HG02623 (cell line): ENCODE results near the gene PTPDC1.

ENCODE experiments used
- ATAC-seq: cut with Tn5 transposase; IDR thresholded peaks from one replicate; pipeline ENCODE4 v1.9.1; 2021; ENCODE audit warnings: moderate library complexity; ENCODE audit not compliant: unreplicated experiment

The PTPDC1 gene, protein sequence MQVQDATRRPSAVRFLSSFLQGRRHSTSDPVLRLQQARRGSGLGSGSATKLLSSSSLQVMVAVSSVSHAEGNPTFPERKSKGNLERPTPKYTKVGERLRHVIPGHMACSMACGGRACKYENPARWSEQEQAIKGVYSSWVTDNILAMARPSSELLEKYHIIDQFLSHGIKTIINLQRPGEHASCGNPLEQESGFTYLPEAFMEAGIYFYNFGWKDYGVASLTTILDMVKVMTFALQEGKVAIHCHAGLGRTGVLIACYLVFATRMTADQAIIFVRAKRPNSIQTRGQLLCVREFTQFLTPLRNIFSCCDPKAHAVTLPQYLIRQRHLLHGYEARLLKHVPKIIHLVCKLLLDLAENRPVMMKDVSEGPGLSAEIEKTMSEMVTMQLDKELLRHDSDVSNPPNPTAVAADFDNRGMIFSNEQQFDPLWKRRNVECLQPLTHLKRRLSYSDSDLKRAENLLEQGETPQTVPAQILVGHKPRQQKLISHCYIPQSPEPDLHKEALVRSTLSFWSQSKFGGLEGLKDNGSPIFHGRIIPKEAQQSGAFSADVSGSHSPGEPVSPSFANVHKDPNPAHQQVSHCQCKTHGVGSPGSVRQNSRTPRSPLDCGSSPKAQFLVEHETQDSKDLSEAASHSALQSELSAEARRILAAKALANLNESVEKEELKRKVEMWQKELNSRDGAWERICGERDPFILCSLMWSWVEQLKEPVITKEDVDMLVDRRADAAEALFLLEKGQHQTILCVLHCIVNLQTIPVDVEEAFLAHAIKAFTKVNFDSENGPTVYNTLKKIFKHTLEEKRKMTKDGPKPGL

DNA sequence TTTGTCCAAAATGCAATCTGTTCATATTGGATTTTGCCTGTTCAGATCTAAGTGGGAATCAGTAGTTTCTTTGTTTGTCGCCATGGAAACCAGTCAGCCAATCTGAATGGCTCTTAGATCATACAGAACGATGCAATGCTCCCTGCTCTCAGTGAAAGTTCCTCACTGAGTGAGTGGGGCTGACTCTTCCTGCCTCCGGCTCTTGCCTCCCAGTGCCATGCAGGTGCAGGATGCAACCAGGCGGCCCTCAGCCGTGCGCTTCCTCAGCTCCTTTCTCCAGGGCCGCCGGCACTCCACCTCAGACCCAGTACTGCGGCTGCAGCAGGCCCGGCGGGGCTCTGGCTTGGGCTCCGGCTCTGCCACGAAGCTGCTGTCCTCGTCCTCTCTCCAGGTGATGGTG lies at the start of gene PTPDC1:
Gene PTPDC1 (plus strand): TSS at position 151 of the 400 bp plus-strand sequence. CDS start 67 bp downstream, at position 218.
- ATAC-seq = no peak

DNA sequence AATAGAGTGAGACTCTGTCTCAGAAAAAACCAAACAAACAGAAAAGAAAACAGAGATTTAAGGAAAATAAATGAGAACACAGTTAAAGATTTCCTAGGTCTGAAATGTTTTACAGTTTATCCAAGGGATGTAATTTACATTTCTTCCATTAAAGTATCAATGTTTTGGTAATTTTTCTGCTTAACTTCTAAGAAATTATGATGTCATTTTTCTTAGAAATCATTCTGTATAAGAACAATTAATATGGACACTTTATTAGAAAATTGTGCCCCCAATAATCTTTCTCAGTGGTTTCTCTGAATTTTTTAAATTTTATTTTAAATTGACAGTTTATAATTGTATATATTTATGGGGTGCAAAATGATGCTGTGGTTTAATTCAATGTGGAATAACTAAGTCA lies 49.8 kb upstream of the PTPDC1 start:
- no peak for ATAC-seq

DNA sequence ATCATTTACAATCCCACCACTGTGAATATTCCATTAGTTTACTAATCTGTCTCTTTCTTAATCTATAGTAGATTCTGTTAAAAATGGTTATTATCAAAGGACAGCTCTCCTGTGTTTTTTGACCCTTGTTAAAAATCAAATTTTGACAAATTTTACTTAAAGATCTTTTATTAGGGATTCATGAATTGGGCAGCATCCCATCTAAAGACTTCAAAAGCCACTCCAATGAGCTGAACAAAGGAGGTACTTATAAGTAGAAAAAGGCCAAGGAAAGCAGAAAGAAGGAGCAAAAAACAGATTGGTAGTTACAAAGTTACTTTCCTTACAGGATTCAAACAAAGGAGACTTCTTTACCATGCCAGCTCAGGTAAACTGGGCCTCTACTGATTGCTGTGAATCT lies 44.5 kb upstream of the PTPDC1 start:
- ATAC-seq = no peak

DNA sequence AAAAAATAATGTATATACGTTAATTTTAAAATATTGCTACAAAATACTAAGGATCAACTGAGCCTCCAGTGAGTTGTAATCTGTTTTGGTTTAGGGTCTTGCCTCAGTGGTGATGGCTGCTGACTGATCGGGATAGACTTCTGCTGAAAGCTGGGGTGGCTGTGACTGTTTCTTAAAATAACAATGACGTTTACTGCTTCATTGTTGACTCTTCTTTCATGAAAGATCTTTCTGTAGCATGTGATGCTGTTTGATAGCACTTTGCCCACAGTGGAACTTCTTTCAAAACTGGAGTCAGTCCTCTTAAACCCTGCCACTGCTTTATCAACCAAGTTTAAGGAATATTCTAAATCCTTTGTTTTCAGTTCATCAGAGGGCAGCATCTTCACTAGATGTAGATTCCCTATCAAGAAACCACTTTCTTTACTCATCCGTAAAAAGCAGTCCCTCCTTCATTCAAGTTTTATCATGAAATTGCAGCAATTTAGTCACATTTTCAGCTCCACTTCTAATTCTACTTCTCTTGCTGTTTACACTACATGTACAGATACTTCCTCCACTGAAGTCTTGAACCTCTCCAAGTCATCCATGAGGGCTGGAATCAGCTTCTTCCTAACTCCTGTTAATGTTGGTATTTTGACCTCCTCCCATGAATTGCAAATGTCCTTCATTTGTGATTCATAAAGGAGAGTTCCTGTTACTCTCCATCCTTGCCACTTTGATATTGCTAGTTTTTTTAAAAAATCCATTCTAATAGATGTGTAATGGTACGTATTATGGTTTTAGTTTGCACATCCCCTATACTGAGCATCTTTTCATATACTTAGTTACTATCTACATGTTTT lies 41.5 kb upstream of the PTPDC1 start:
- no peak for ATAC-seq

DNA sequence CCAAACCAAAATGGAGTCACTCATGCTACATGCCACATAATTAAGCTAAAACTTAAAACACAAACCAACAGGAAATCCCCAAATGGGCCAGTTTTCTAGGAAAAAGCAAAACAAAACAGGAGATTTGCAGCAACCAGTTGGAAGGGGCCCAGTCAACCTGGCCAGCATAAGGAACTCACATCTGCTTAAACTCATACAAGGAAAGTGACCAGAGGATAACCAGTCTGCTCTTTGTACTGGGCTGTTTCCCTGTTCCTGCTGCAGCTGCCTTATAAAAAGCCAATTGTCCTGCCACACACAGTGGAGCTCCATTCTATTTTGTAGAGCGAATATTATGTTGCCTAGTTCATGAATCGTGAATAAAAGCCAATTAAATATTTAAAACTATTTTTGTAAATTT lies 29.5 kb upstream of the PTPDC1 start:
- ATAC-seq = no peak

DNA sequence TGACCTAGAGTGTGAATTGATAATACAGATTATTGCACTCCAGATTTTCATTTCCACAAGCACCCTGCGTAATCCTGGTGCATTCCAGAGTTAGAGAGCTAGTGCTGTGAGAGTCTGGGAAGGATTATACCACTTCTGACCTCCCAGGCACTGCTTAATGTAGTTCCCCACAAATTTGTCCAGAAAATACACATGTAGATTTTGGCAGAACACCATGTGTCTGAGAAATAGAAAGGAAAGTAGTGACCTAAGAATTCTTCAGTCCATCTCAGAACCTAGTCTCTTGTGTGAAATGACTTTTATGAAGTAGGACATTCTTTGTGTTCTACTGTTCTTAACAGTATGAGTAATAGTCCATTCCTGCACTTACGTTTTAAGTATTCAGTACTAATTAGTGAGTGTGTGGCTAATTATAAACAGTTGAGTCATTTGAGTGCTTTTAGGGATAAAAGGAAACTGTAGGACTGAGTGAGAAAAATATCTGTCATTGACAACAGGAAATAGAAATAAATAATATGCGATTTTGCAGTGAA lies 27.8 kb upstream of the PTPDC1 start:
- ATAC-seq = no peak

DNA sequence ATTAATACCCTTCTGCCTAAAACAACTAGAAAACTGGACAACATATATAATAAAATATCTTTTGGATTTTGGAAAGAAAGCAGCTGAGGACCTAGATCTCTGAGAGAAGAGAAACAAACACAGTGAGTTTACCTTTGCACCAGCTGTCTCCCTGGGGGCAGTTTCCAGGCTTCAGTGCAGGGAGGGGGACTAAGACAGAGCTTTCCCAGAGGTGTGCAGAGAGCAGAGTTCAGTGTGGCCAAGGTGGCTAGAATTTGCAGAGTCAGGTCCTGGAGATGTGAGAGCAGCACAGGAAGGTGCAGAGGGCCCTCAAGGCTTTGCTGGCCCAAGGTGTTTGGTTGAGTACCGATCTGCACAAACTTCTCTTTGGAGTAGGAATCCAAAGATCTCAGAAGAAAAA lies 26.3 kb upstream of the PTPDC1 start:
- no peak for ATAC-seq

DNA sequence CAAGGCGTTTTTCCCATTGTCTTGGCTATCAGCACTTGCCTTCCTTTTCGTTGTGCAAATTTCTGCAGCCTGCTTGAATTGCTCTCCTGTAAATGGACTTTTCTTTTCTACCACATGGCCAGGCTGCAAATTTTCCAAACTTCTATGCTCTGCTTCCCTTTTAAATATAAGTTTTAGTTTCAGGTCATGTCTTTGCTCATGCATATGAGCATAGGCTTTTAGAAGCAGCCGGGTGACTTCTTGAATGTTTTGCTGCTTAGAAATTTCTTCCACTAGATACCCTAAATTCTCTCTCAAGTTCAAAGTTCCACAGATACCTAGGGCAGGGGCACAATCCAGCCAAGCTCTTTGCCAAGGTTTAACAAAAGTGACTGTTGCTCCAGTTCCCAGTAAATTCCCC lies 22.4 kb upstream of the PTPDC1 start:
- ATAC-seq = no peak

DNA sequence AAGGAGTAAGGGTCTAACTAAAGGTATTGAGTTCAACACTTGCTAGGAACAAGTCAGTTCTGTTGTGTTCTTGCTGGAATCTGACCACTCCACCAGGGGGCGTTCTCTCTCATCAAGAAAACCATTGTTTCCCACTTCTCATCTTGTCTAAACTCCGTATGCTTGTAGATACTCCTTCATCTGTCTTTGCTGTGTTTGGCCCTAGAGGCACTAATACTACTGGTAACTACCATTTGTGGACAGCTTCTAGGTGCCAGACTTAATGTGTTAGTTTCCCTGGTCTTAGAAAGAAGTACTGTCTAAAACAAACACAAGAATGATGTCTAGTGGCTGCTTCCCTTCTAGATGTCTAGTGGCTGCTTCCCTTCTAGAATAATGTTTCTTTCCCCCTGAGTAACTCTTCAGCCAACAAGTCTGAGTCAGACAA lies 18.7 kb upstream of the PTPDC1 start:
- no peak for ATAC-seq

DNA sequence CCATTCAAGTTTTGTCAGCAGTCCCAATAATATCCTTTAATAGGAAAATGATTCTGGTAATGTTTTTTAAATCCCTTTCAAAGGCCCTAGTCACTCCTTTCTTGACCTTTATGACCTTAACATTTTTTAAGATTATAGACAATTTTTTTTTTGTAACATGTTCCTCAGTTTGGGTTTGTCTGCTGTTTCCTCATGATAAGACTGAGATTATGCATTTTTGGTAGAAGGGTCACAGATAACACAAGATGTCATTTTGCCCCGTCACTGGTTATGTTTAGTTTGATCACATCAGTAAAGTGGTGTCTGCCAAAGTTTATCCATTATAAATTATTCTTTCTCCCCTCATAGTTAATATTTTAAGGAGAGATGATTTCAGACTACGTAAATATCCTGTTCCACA lies 16.0 kb upstream of the PTPDC1 start:
- no peak for ATAC-seq

DNA sequence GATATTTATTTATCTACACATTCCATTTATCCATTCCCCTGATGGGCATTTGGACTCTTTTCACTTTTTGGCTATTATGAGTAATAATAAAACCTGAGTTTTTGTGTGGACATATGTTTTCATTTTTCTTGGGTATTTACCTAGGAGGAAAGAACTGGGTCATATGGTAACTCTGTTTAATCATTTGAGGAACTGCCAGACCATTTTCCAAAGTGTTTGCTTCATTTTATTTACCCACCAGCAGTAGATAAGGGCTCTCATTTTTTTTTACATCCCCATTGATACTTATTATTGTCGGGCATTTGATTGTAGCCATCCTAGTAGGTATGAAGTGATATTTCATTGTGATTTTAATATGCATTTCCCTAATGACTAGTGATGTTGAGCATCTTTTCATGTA lies 7.7 kb upstream of the PTPDC1 start:
- ATAC-seq = no peak

DNA sequence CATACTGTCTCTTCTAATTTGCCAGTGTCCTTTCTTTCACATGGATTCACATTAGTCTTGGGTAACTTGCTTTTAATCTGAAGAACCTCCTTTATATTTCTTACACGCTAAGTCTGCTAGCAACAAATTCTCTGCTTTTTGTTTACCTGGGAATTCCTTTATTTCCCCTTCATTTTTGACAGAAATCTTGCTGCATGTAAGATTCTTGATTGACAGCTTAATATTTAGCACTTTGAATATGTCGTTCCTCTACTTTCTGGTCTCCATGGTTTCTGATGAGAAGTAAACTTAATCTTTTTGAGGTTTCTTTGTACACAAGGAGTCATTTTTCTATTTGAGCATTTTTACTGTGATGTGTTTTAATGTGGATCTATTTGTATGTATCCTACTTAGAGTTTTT lies 6.2 kb upstream of the PTPDC1 start:
- ATAC-seq = no peak

DNA sequence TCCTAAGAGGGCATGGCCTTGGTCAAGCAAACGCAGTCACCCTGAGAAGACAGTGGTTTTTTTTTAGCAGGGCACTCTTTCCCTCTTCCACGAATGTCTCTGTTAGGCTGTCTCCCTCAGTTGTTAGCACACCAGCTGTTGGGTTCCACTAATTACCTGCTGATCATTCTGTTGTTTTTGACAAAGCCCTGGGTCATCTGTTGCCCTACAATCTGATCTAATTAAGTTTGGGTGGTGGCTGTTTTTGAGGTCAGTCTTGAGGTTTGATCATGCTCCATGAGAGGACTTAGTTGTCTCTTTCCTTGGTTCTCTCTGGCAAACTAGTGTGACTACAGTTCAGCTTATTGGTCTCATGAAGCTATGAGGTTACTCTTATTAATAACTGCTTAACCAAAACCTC lies 5.0 kb upstream of the PTPDC1 start:
- no peak for ATAC-seq

DNA sequence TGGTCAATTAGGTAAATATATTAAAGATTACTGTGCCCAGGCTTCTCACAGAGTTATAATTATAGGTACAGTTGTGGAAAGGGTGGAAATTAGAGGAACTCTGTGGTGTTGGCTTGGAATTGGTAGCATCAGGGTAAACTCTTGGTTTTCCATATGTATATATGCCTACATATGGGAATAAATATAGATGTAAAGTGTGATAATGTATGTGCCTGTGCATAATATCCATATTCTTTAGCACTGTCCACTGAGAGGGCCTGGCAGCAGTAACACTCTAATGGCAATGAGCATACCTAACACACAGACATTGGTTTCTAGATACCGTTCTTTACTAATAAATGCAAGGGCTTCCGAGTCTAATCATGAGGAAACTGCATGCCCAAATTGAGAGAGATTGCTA lies 4.0 kb upstream of the PTPDC1 start:
- ATAC-seq = no peak

DNA sequence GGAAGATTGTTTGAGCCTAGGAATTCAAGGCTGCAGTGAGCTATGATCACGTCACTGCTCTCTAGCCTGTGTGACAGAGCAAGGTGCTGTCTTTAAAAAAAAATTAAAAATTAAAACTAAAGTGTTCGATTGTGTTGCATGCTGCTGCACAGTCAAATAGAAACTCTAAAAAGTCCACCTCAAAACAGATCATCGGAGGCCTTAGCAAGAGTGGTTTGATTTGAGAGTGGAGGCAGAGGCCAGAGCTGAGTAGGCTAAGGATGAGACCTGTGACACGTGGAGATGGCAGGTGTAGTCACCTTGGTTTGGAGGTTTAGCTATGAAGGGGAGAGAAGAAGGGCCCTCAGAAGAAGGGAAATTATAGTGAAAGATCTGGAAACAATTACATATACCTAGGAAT lies 2.8 kb upstream of the PTPDC1 start:
- no peak for ATAC-seq

DNA sequence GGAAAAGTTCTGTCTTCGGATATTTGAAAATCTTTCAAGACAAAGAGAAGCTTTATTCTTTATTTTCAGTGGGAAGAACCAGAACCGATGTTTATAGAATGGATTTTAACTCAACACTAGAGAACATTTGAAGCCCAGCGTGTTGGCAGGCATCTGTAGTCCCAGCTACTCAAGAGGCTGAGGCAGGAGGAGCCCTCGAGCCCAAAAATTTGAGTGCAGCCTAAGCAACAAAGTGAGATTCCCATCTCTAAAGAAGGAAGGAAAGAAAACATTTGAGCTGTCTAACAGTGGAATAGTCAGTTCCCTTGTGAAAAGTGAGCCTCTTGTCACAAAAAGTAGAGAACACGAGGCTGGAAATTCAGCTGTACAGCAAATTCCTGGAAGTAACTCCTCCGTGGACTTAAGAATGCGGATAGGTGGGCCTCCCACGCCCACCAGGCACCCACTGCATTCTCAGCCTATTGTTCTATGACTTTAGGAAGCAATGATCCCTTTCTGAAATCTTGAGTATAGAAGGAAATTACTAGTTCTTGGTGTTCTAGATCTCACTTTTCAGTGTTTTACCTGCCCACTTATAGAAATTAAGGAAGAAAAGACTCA lies 2.3 kb upstream of the PTPDC1 start:
- no peak for ATAC-seq

DNA sequence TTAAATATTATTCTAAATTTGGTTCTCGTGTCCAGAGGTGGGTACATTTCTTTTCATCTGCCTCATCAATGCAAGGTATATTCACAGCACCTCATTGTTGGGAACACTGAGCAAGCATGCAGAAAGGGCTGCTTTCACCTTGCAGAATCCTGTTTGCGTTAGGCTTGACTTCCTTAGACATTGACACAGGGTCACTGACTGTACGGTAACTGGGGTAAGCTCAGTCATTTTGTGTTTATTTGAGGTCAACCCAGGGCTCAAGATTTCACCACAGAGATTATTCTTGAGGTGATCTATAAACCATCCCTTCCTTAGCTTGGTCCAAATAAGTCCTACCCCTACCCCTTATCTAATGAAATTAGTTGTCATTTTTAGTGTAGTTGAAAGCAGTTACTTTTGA lies 1.7 kb upstream of the PTPDC1 start:
- no peak for ATAC-seq

DNA sequence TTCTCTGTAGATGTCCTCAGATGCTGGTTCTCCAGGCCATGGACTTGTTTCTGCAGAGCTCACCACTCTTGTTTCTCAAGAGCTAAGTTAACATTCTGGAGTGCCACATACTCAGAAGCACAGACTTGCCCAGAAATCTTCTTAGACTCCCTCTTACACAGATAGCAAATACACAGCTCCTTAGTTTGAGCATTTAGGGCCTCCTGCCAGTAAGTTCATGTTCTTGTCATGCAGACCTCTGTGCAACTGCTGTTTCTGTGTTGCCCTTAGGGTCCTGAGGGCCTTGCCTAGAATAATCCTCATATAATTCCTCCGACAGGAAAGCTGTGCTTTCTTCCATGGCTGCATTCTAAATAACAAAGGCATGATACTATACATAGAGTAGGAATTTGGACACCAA lies 1.3 kb upstream of the PTPDC1 start:
- ATAC-seq = no peak

DNA sequence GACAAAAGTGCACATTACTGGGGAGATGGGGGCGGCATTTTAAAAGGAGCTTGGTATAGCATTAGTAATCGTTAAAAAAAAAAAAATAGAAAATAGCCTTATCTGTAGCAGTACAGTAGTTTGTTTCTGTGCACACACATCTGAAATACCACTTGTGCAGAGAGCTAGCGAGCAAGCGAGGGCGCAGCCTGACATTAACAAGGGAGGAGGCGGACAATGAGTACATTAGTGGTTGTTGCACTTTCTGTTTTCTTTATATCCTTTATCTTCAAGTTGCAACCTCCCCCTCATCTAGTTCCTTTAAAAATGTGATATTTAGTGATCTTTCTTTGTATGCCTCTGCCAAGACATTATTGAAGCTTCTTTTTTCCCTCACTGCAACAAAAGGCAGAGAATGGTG lies 880 bp upstream of the PTPDC1 start:
- no peak for ATAC-seq

DNA sequence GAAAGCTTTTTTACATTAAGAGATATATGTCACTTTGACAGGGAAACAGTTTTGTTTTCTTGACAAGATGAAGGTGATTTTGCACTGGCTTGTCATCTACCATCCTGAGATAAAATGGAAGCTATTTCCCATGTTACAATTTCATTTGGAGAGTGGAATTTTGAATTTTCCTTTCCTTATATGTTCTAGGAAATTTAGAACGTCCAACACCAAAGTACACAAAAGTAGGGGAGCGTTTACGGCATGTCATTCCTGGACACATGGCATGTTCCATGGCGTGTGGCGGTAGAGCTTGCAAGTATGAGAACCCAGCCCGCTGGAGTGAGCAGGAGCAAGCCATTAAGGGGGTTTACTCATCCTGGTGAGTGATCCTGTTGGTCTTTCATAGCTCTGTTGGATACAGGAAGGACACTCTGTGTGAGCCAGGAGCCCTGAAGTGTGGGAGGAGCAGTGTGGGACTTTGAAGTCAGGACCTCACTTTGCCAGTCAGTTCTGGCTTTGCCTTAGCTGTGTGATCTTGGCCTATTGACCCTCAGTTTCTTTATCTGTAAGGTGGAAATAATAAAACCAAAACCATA lies 887 bp downstream of the PTPDC1 start:
- no peak for ATAC-seq
